Lower leg skin (tissue), 3 donors: ENCODE results near the gene WAC.
"Not testable (repeated sequence)": the region's sequence is repeated elsewhere in the genome, so short reads cannot be mapped to it uniquely, and the experiment has no call there.

Source experiments
- POLR2A ChIP-seq, 2 donors: fragments of 450-650 bp; IDR thresholded peaks; one replicate each; pipeline ENCODE4 v1.6.1; 2016 to 2017; ENCODE audit warnings: antibody characterized with exemption in 2 of 2, mild to moderate bottlenecking in 1 of 2, moderate library complexity in 1 of 2
- TF ChIP-seq, protein P1 (sequence below), 3 donors: fragments of 450-650 bp; IDR thresholded peaks; one replicate each; pipeline ENCODE4 v1.5.1; 2016; ENCODE audit warnings: antibody characterized with exemption in 3 of 3, mild to moderate bottlenecking in 3 of 3, moderate library complexity in 2 of 3

DNA sequence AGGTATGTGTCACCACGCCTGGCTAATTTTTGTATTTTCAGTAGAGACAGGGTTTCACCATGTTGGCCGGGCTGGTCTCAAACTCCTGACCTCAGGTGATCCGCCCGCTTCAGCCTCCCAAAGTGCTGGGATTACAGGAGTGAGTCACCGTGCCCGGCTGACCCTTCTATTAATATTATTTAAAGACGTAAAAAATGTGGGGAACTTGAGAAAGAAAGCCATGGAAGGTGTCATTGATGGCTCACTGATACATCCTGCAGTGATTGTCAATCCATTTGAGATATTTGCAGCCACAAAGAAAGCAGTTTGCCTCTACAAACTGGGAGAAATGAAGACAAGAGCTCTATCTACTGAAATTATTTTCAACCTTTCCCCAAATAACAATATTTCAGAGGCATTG lies 125.9 kb downstream of the WAC start:
- TF ChIP-seq, protein P1, sequence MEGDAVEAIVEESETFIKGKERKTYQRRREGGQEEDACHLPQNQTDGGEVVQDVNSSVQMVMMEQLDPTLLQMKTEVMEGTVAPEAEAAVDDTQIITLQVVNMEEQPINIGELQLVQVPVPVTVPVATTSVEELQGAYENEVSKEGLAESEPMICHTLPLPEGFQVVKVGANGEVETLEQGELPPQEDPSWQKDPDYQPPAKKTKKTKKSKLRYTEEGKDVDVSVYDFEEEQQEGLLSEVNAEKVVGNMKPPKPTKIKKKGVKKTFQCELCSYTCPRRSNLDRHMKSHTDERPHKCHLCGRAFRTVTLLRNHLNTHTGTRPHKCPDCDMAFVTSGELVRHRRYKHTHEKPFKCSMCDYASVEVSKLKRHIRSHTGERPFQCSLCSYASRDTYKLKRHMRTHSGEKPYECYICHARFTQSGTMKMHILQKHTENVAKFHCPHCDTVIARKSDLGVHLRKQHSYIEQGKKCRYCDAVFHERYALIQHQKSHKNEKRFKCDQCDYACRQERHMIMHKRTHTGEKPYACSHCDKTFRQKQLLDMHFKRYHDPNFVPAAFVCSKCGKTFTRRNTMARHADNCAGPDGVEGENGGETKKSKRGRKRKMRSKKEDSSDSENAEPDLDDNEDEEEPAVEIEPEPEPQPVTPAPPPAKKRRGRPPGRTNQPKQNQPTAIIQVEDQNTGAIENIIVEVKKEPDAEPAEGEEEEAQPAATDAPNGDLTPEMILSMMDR (IDR thresholded peaks at IDR 0.05) = not testable (repeated sequence)
- TF ChIP-seq POLR2A (IDR thresholded peaks at IDR 0.05) = not testable (repeated sequence)
